IMR-90 (cell line): ENCODE results near the gene FCMR. TPM values are rescaled to one million over a fixed set of nuclear protein-coding genes. Genes with fewer than 3 reads are reported as not detected.

Experiments
- ATAC-seq: fragments of 200-7000 bp; cut with Tn5 transposase; 2 replicates; pipeline ENCODE4 v1.9.1; 2020; ENCODE audit warnings: low read depth, mild to moderate bottlenecking, moderate library complexity
- BruUV-seq: library from RNA; stranded (reverse); fragments of 400-500 nt; replicated peaks from 2 replicates; lab custom pipeline; 2021; lab: Mats Ljungman, UMichigan
- CTCF ChIA-PET: fragments of 300-600 bp; formaldehyde crosslinking; extraction: SDS; loops from one replicate; lab custom pipeline; 2021; ENCODE audit warnings: antibody characterized with exemption; lab: Yijun Ruan, JAX
- POLR2A ChIA-PET: fragments of 300-600 bp; sonication (Branson Sonifier 250); formaldehyde crosslinking; loops from one replicate; lab custom pipeline; 2022; ENCODE audit warnings: antibody characterized with exemption; ENCODE audit not compliant: unreplicated experiment; lab: Charles Lee
- DNase-seq: peaks from one replicate; pipeline ENCODE4 v3.0.0; 2013
- H2AFZ ChIP-seq: replicated peaks from 2 replicates; pipeline ENCODE3; 2013; ENCODE audit warnings: low read length, mild to moderate bottlenecking; ENCODE audit not compliant: poor library complexity
- H2AK5ac ChIP-seq: 2 replicates; pipeline ENCODE4 v1.6.1; 2013; ENCODE audit warnings: low read depth, low read length, inconsistent platforms
- H2AK9ac ChIP-seq: replicated peaks from 2 replicates; pipeline ENCODE3; 2013; ENCODE audit warnings: mild to moderate bottlenecking, low read depth, low read length, moderate library complexity; ENCODE audit not compliant: poor library complexity
- H2BK120ac ChIP-seq: 2 replicates; pipeline ENCODE4 v1.6.1; 2013; ENCODE audit warnings: low read depth, low read length, inconsistent platforms
- H2BK15ac ChIP-seq: 3 replicates; pipeline ENCODE4 v1.6.1; 2013; ENCODE audit warnings: low read depth, low read length, inconsistent platforms
- H2BK20ac ChIP-seq: 2 replicates; pipeline ENCODE4 v1.6.1; 2013; ENCODE audit warnings: low read depth, mild to moderate bottlenecking, inconsistent platforms, low read length, moderate library complexity
- H2BK5ac ChIP-seq: 2 replicates; pipeline ENCODE4 v1.6.1; 2013; ENCODE audit warnings: mild to moderate bottlenecking, low read depth, low read length, inconsistent platforms; ENCODE audit not compliant: poor library complexity, severe bottlenecking
- H3K14ac ChIP-seq: replicated peaks from 2 replicates; pipeline ENCODE4 v1.6.1; 2013; ENCODE audit warnings: low read depth, low read length, inconsistent platforms
- H3K18ac ChIP-seq: 2 replicates; pipeline ENCODE4 v1.6.1; 2013; ENCODE audit warnings: low read depth, low read length, control low read depth
- H3K23ac ChIP-seq: 2 replicates; pipeline ENCODE4 v1.6.1; 2013; ENCODE audit warnings: low read depth, low read length, inconsistent platforms
- H3K27ac ChIP-seq: 2 replicates; pipeline ENCODE4 v1.5.1; 2013; ENCODE audit warnings: mild to moderate bottlenecking, control low read depth, low read length; ENCODE audit not compliant: insufficient read depth
- H3K27me3 ChIP-seq: 2 replicates; pipeline ENCODE4 v1.6.1; 2013; ENCODE audit warnings: low read length; ENCODE audit not compliant: control insufficient read depth, insufficient read depth
- H3K36me3 ChIP-seq: 2 replicates; pipeline ENCODE4 v1.6.1; 2013; ENCODE audit warnings: low read length, mixed read lengths; ENCODE audit not compliant: control insufficient read depth, insufficient read depth
- H3K4ac ChIP-seq: 2 replicates; pipeline ENCODE4 v1.6.1; 2013; ENCODE audit warnings: low read depth, low read length, inconsistent platforms
- H3K4me1 ChIP-seq: 2 replicates; pipeline ENCODE4 v1.6.1; 2013; ENCODE audit warnings: low read length, mixed read lengths; ENCODE audit not compliant: control insufficient read depth, insufficient read depth
- H3K4me2 ChIP-seq: 2 replicates; pipeline ENCODE4 v1.6.1; 2013; ENCODE audit warnings: low read depth, mild to moderate bottlenecking, control low read depth, low read length, moderate library complexity
- H3K4me3 ChIP-seq: 2 replicates; pipeline ENCODE4 v1.5.1; 2013; ENCODE audit warnings: low read depth, mild to moderate bottlenecking, control low read depth, low read length, moderate library complexity; ENCODE audit not compliant: insufficient read depth
- H3K56ac ChIP-seq: 2 replicates; pipeline ENCODE4 v1.6.1; 2013; ENCODE audit warnings: low read length, inconsistent platforms; ENCODE audit not compliant: insufficient read depth; ENCODE audit errors: extremely low read depth
- H3K79me1 ChIP-seq, 2 experiments: 2 replicates each; pipeline ENCODE4 v1.6.1; 2013; ENCODE audit warnings: low read length in 2 of 2, inconsistent platforms in 1 of 2, low read depth in 1 of 2
- H3K9ac ChIP-seq: 2 replicates; pipeline ENCODE4 v1.6.1; 2013; ENCODE audit warnings: low read depth, low read length, control low read depth
- H3K9me1 ChIP-seq: 2 replicates; pipeline ENCODE4 v1.6.1; 2013; ENCODE audit warnings: low read length, inconsistent platforms; ENCODE audit not compliant: insufficient read depth
- H3K9me3 ChIP-seq: 2 replicates; pipeline ENCODE4 v1.6.1; 2013; ENCODE audit warnings: low read length; ENCODE audit not compliant: control insufficient read depth, insufficient read depth
- H4K20me1 ChIP-seq: 2 replicates; pipeline ENCODE4 v1.6.1; 2013; ENCODE audit warnings: low read length, inconsistent platforms; ENCODE audit not compliant: insufficient read depth
- H4K5ac ChIP-seq: 2 replicates; pipeline ENCODE4 v1.6.1; 2013; ENCODE audit warnings: mild to moderate bottlenecking, low read depth, low read length, control low read depth
- H4K8ac ChIP-seq, 2 experiments: 2 replicates each; pipeline ENCODE4 v1.6.1; 2013; ENCODE audit warnings: low read depth in 2 of 2, low read length in 2 of 2, control low read depth in 1 of 2, inconsistent platforms in 1 of 2
- H4K91ac ChIP-seq: 2 replicates; pipeline ENCODE4 v1.6.1; 2013; ENCODE audit warnings: low read depth, low read length, inconsistent platforms; ENCODE audit not compliant: insufficient read depth
- BHLHE40 ChIP-seq: fragments of 150-350 bp; IDR thresholded peaks from 2 replicates; pipeline ENCODE4 v1.6.1; 2016; ENCODE audit warnings: mild to moderate bottlenecking, low read depth, low read length
- CEBPB ChIP-seq: IDR thresholded peaks from 2 replicates; pipeline ENCODE4 v1.6.1; 2012; ENCODE audit warnings: low read depth, low read length, improper control_type of control experiment
- CHD1 ChIP-seq: IDR thresholded peaks from 2 replicates; pipeline ENCODE4 v1.6.1; 2012; ENCODE audit warnings: low read depth, low read length, improper control_type of control experiment
- FOS ChIP-seq: fragments of 150-350 bp; IDR thresholded peaks from 2 replicates; pipeline ENCODE4 v1.6.1; 2016; ENCODE audit warnings: low read depth, low read length
- MAFK ChIP-seq: IDR thresholded peaks from 2 replicates; pipeline ENCODE4 v1.6.1; 2012; ENCODE audit warnings: low read depth, low read length, improper control_type of control experiment
- MAZ ChIP-seq: IDR thresholded peaks from 2 replicates; pipeline ENCODE4 v1.6.1; 2012; ENCODE audit warnings: low read depth, mild to moderate bottlenecking, low read length, improper control_type of control experiment, moderate library complexity, borderline replicate concordance
- MXI1 ChIP-seq: IDR thresholded peaks from 2 replicates; pipeline ENCODE4 v1.6.1; 2012; ENCODE audit warnings: low read depth, mild to moderate bottlenecking, low read length, moderate library complexity, borderline replicate concordance
- NFE2L2 ChIP-seq: fragments of 150-350 bp; IDR thresholded peaks from 2 replicates; pipeline ENCODE4 v1.6.1; 2016; ENCODE audit warnings: low read depth, mild to moderate bottlenecking, low read length
- POLR2A ChIP-seq: IDR thresholded peaks from 2 replicates; pipeline ENCODE4 v1.6.1; 2012; ENCODE audit warnings: mild to moderate bottlenecking, low read depth, low read length
- RAD21 ChIP-seq: IDR thresholded peaks from 2 replicates; pipeline ENCODE4 v1.6.1; 2012; ENCODE audit warnings: low read length, improper control_type of control experiment
- RCOR1 ChIP-seq: IDR thresholded peaks from 2 replicates; pipeline ENCODE4 v1.6.1; 2012; ENCODE audit warnings: mild to moderate bottlenecking, low read length, improper control_type of control experiment; ENCODE audit not compliant: insufficient replicate concordance
- RFX5 ChIP-seq: IDR thresholded peaks from 2 replicates; pipeline ENCODE4 v1.8.0; 2012; ENCODE audit warnings: low read depth, mild to moderate bottlenecking, low read length, moderate library complexity
- SMC3 ChIP-seq: fragments of 150-350 bp; IDR thresholded peaks from 2 replicates; pipeline ENCODE4 v1.6.1; 2016; ENCODE audit warnings: low read depth, mild to moderate bottlenecking, antibody characterized with exemption, low read length, moderate library complexity
- USF2 ChIP-seq: fragments of 150-350 bp; IDR thresholded peaks from 2 replicates; pipeline ENCODE4 v1.6.1; 2017; ENCODE audit warnings: mild to moderate bottlenecking, antibody characterized with exemption, low read length, low read depth
- WGBS, 2 experiments: methylation state at CpG; one replicate each; pipeline versions ENCODE4 v1.1.5 to v1.1.7; 2013; ENCODE audit warnings: missing lambda C conversion rate in 2 of 2; ENCODE audit not compliant: insufficient read length in 1 of 2; ENCODE audit errors: extremely low coverage in 2 of 2; 5-methylcytosine and 5-hydroxymethylcytosine counted together
- dilution Hi-C: fragments of 300-500 bp; cut with HindIII; formaldehyde crosslinking; loops from one replicate; pipeline ENCODE4 v1.14.3; 2018; ENCODE audit warnings: low sequenced_read_pairs; ENCODE audit not compliant: unreplicated experiment
- in situ Hi-C: fragments of 300-500 bp; cut with MboI; formaldehyde crosslinking; loops from 3 replicates; pipeline ENCODE4 v1.14.3; 2019; ENCODE audit warnings: low sequenced_read_pairs, inconsistent platforms, mixed read lengths
- intact Hi-C: fragments of 100-400 bp; cut with micrococcal nuclease; formaldehyde crosslinking; loops from 2 replicates; pipeline ENCODE4 v1.10.0; 2022
- polyA plus RNA-seq, 3 experiments: library from polyadenylated mRNA; depleted of rRNA; stranded (reverse); fragments of >200 nt; gene quantifications; 2 replicates each; pipeline ENCODE4 v1.2.3, GENCODE V29; 2012; ENCODE audit warnings: low replicate concordance in 1 of 3
- total RNA-seq: library from RNA; depleted of rRNA; stranded (reverse); fragments of >200 nt; gene quantifications from 2 replicates; pipeline ENCODE4 v1.2.3, GENCODE V29; 2012
- TF ChIP-seq, protein P1 (sequence below): fragments of 150-350 bp; IDR thresholded peaks from 2 replicates; pipeline ENCODE4 v1.6.1; 2016; ENCODE audit warnings: low read depth, mild to moderate bottlenecking, low read length, moderate library complexity, borderline replicate concordance
- TF ChIP-seq, protein P2 (sequence below): conservative IDR thresholded peaks from 2 replicates; pipeline ENCODE4 v1.5.1; 2012; ENCODE audit warnings: mild to moderate bottlenecking, low read depth, low read length, improper control_type of control experiment

FCMR gene
- total and polyA plus RNA-seq, 2 of the 4 experiments (the other 2 are of a cell fraction): 0.09 TPM; not detected in 1

- no peak overlapping the region for H2AK9ac ChIP-seq
- BruUV-seq: no TSS peak
- dilution Hi-C loops (no loop called here), intact Hi-C loops (loop anchor here (5.0 kb wide), 1 partner anchor 142 kb away; no protein-coding TSS in a partner anchor), in situ Hi-C loops (no loop called here)
- CTCF ChIA-PET: no interaction called here
- no peak overlapping the region for H4K5ac ChIP-seq
- no peak overlapping the region for H3K9ac ChIP-seq
- ATAC-seq (peak; percentile 40; the same call in 1 of the 2 replicates), DNase-seq (peak; percentile 7)
- peaks cover 26% of the 10 kb centered on the region for H3K27me3 ChIP-seq
- H4K20me1 ChIP-seq: no peaks in the 10 kb centered on the region
- H3K9me3 ChIP-seq: no peaks in the 10 kb centered on the region
- no peak overlapping the region for H2AK5ac ChIP-seq
- H2BK20ac ChIP-seq: no peak overlapping the region
- no peak overlapping the region for H2BK120ac ChIP-seq
- no peak overlapping the region for H2BK5ac ChIP-seq
- no peak overlapping the region for H4K91ac ChIP-seq
- peak overlapping the region; percentile 29 for H2AFZ ChIP-seq
- H3K79me1 ChIP-seq: no peaks in the 10 kb centered on the region
- WGBS, 2 experiments: 60% methylated on average over 1 of the region's 19 CpGs; no CpG with 5 or more reads in 1 of the 2 experiments
- H4K8ac ChIP-seq: no peak overlapping the region
- no peak overlapping the region for H3K4me3 ChIP-seq
- H3K23ac ChIP-seq: no peak overlapping the region
- no peak overlapping the region for H3K27ac ChIP-seq
- no peaks in the 10 kb centered on the region for H3K36me3 ChIP-seq
- no peaks in the 10 kb centered on the region for H3K4me1 ChIP-seq
- TF ChIP-seq FOS (no peak), USF2 (no peak), MAFK (no peak), RAD21 (peak; percentile 46), MXI1 (no peak), RCOR1 (no peak), RFX5 (no peak), POLR2A (no peak), CEBPB (no peak), CHD1 (no peak), BHLHE40 (no peak), MAZ (no peak), SMC3 (peak; percentile 38), NFE2L2 (no peak)
- TF ChIP-seq, protein P1, sequence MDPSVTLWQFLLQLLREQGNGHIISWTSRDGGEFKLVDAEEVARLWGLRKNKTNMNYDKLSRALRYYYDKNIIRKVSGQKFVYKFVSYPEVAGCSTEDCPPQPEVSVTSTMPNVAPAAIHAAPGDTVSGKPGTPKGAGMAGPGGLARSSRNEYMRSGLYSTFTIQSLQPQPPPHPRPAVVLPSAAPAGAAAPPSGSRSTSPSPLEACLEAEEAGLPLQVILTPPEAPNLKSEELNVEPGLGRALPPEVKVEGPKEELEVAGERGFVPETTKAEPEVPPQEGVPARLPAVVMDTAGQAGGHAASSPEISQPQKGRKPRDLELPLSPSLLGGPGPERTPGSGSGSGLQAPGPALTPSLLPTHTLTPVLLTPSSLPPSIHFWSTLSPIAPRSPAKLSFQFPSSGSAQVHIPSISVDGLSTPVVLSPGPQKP: no peak
- TF ChIP-seq, protein P2, sequence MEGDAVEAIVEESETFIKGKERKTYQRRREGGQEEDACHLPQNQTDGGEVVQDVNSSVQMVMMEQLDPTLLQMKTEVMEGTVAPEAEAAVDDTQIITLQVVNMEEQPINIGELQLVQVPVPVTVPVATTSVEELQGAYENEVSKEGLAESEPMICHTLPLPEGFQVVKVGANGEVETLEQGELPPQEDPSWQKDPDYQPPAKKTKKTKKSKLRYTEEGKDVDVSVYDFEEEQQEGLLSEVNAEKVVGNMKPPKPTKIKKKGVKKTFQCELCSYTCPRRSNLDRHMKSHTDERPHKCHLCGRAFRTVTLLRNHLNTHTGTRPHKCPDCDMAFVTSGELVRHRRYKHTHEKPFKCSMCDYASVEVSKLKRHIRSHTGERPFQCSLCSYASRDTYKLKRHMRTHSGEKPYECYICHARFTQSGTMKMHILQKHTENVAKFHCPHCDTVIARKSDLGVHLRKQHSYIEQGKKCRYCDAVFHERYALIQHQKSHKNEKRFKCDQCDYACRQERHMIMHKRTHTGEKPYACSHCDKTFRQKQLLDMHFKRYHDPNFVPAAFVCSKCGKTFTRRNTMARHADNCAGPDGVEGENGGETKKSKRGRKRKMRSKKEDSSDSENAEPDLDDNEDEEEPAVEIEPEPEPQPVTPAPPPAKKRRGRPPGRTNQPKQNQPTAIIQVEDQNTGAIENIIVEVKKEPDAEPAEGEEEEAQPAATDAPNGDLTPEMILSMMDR: peak; percentile 61
- H3K4ac ChIP-seq: no peak overlapping the region
- no peak overlapping the region for H3K4me2 ChIP-seq
- POLR2A ChIA-PET: no interaction called here
- H3K9me1 ChIP-seq: no peaks in the 10 kb centered on the region
- H3K56ac ChIP-seq: no peak overlapping the region
- no peak overlapping the region for H2BK15ac ChIP-seq
- no peak overlapping the region for H3K14ac ChIP-seq
- no peak overlapping the region for H3K18ac ChIP-seq
Measured at GRCh38 chr1:206935491-206936067, 13.8 kb upstream of the FCMR start.
